22Rv1 (cell line): ENCODE measurements around the gene NTRK3.

Experiments
- H3K27ac ChIP-seq: fragments of 450-650 bp; 2 replicates; pipeline ENCODE4 v1.5.1; 2017
- CTCF ChIP-seq: fragments of 450-650 bp; IDR thresholded peaks from 2 replicates; pipeline ENCODE4 v1.5.1; 2017; ENCODE audit warnings: mild to moderate bottlenecking
- ZFX ChIP-seq: fragments of 450-650 bp; IDR thresholded peaks from 2 replicates; pipeline ENCODE4 v1.6.1; 2017; ENCODE audit warnings: antibody characterized with exemption, borderline replicate concordance

Gene NTRK3

GRCh38 chr15:87947560-87947959 lies 309.0 kb downstream of the NTRK3 start:
- TF ChIP-seq CTCF, result no peak
- TF ChIP-seq ZFX, result no peak

GRCh38 chr15:87945246-87945645 lies 311.3 kb downstream of the NTRK3 start:
- no peak overlapping the region for H3K27ac ChIP-seq
- TF ChIP-seq ZFX (no peak), CTCF (no peak)

More at GRCh38 chr15:87947560-87947959, 309.0 kb downstream of the NTRK3 start:
- no peak overlapping the region for H3K27ac ChIP-seq

GRCh38 chr15:87944691-87945090 lies 311.8 kb downstream of the NTRK3 start:
- TF ChIP-seq CTCF (no peak), ZFX (no peak)
- no peak overlapping the region for H3K27ac ChIP-seq

- H3K27ac ChIP-seq, result no peak overlapping the region
- TF ChIP-seq CTCF (no peak), ZFX (no peak)
Observed at GRCh38 chr15:87944050-87944449, 312.5 kb downstream of the NTRK3 start.

- H3K27ac ChIP-seq, result no peak overlapping the region
- no peak for TF ChIP-seq CTCF
Observed at GRCh38 chr15:87943626-87944025, 312.9 kb downstream of the NTRK3 start.

GRCh38 chr15:87942316-87942715 lies 314.2 kb downstream of the NTRK3 start:
- no peak for TF ChIP-seq CTCF
- no peak overlapping the region for H3K27ac ChIP-seq

GRCh38 chr15:87941606-87942005 lies 314.9 kb downstream of the NTRK3 start:
- TF ChIP-seq ZFX, result no peak
- no peak for TF ChIP-seq CTCF
- H3K27ac ChIP-seq, result no peak overlapping the region

- TF ChIP-seq CTCF, result no peak
- TF ChIP-seq ZFX, result no peak
Observed at GRCh38 chr15:87940768-87941167, 315.8 kb downstream of the NTRK3 start.

More at GRCh38 chr15:87940768-87941167, 315.8 kb downstream of the NTRK3 start:
- H3K27ac ChIP-seq, result no peak overlapping the region
